ENCODE results near the gene TNKS1BP1. TPM values are rescaled to one million over a fixed set of nuclear protein-coding genes. Genes with fewer than 3 reads are reported as not detected.

Gene TNKS1BP1
- total and polyA plus RNA-seq, 2 experiments from 2014 or later: 54.9 to 104 TPM

DNA sequence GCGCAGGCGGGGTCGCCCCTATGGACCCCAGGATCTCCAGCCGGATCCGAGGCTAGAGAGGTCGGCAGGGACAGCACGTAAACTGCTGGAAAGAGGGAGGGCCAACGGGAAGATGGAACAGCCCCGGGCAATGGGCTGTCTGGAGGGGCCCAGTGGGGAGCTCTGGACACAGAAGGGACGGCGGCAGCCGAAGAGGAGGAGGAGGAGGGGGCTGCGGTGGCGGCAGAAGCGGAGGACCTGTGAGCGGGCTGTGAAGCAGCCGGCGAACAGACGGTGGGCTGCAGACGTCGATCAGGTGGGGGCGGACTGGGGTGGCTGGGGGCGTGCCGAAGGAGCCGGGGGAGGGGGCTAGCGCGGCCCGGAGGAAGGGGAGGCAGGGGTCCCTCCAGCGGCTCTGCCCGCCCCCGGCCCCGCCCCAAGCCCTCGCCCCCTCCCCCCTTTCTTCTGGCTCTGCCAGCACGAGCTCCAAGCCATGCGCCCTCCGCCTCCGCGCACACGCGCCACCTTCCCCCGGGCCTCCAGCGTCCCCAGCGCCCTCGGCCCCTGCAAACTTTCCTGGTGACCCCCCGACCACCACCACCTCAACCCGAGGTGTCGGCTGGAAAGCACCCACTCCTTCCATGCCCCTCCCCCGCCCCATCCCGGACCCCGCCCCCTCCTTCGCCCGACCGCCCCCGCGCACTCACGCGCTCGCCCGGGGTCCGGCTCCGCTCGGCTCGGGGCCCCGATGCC lies 432 bp downstream of the TNKS1BP1 start:
- peak; percentile 81 for DNase-seq (ENCODE audit: low spot score)
- peaks cover 38% of the 10 kb centered on the region for H3K4me1 ChIP-seq (ENCODE audit: insufficient read depth)
- WGBS (ENCODE audit: low lambda C conversion rate, missing lambda C conversion rate): 2% methylated on average over 15 of the region's 64 CpGs

DNA sequence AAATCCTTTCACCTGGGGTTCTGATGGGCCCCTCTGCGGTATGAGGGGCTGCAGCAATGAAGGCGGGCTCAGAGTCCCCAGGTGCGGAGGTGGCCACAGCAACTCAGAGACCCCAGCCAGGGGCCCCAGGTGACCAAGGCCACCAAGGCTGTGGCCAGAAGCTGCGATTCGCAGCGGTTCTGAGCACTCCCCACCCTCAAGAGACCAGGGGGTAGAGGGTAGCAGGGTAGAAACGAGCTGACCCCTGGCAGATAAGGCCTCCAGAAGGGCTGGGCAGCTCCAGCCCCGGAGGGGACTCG lies 948 bp downstream of the TNKS1BP1 start:
- Histone ChIP-seq H3K79me2 (peaks cover 46% of the 10 kb centered on the region), H3K9me2 (replicated peaks; ENCODE audit: insufficient read depth) (no peaks in the 10 kb centered on the region), H2AFZ (peak overlapping the region; percentile 36), H3K9me3 (ENCODE audit: low read depth) (no peaks in the 10 kb centered on the region), H3K27me3 (no peaks in the 10 kb centered on the region), H3K36me3 (replicated peaks; ENCODE audit: insufficient read depth, low read depth) (no peaks in the 10 kb centered on the region), H3K4me1 (ENCODE audit: insufficient read depth) (peaks cover 38% of the 10 kb centered on the region), H4K20me1 (ENCODE audit: insufficient read depth, poor library complexity, severe bottlenecking) (peaks cover 14% of the 10 kb centered on the region), H3K4me2 (peak overlapping the region; percentile 95), H3K27ac (peak overlapping the region; percentile 95), H3K4me3 (peak overlapping the region; percentile 88)
- 6% methylated on average over 9 of the region's 9 CpGs for WGBS (ENCODE audit: low lambda C conversion rate, missing lambda C conversion rate)
- TF ChIP-seq EZH2phosphoT487 (IDR thresholded peaks at IDR 0.05; ENCODE audit: low read depth, severe bottlenecking, unreplicated experiment): no peak
- TF ChIP-seq, protein P1, sequence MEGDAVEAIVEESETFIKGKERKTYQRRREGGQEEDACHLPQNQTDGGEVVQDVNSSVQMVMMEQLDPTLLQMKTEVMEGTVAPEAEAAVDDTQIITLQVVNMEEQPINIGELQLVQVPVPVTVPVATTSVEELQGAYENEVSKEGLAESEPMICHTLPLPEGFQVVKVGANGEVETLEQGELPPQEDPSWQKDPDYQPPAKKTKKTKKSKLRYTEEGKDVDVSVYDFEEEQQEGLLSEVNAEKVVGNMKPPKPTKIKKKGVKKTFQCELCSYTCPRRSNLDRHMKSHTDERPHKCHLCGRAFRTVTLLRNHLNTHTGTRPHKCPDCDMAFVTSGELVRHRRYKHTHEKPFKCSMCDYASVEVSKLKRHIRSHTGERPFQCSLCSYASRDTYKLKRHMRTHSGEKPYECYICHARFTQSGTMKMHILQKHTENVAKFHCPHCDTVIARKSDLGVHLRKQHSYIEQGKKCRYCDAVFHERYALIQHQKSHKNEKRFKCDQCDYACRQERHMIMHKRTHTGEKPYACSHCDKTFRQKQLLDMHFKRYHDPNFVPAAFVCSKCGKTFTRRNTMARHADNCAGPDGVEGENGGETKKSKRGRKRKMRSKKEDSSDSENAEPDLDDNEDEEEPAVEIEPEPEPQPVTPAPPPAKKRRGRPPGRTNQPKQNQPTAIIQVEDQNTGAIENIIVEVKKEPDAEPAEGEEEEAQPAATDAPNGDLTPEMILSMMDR (IDR thresholded peaks at IDR 0.05; ENCODE audit: poor library complexity): no peak
- no peak for TF ChIP-seq EZH2 (IDR thresholded peaks at IDR 0.05; ENCODE audit: borderline replicate concordance)
- DNase-seq (ENCODE audit: low spot score): no peak

More for the DNA sequence above, 432 bp downstream of the TNKS1BP1 start:
- Histone ChIP-seq H3K36me3 (replicated peaks; ENCODE audit: insufficient read depth, low read depth) (no peaks in the 10 kb centered on the region), H3K4me2 (peak overlapping the region; percentile 95), H3K27ac (peak overlapping the region; percentile 95), H3K27me3 (no peaks in the 10 kb centered on the region), H4K20me1 (ENCODE audit: insufficient read depth, poor library complexity, severe bottlenecking) (peaks cover 13% of the 10 kb centered on the region), H3K79me2 (peaks cover 42% of the 10 kb centered on the region), H3K9me2 (replicated peaks; ENCODE audit: insufficient read depth) (no peaks in the 10 kb centered on the region), H3K9me3 (ENCODE audit: low read depth) (no peaks in the 10 kb centered on the region), H3K4me3 (peak overlapping the region; percentile 88), H2AFZ (peak overlapping the region; percentile 36)
- TF ChIP-seq EZH2phosphoT487 (IDR thresholded peaks at IDR 0.05; ENCODE audit: low read depth, severe bottlenecking, unreplicated experiment) (no peak), EZH2 (IDR thresholded peaks at IDR 0.05; ENCODE audit: borderline replicate concordance) (no peak)
- TF ChIP-seq, protein P1 (IDR thresholded peaks at IDR 0.05; ENCODE audit: poor library complexity): no peak

DNA sequence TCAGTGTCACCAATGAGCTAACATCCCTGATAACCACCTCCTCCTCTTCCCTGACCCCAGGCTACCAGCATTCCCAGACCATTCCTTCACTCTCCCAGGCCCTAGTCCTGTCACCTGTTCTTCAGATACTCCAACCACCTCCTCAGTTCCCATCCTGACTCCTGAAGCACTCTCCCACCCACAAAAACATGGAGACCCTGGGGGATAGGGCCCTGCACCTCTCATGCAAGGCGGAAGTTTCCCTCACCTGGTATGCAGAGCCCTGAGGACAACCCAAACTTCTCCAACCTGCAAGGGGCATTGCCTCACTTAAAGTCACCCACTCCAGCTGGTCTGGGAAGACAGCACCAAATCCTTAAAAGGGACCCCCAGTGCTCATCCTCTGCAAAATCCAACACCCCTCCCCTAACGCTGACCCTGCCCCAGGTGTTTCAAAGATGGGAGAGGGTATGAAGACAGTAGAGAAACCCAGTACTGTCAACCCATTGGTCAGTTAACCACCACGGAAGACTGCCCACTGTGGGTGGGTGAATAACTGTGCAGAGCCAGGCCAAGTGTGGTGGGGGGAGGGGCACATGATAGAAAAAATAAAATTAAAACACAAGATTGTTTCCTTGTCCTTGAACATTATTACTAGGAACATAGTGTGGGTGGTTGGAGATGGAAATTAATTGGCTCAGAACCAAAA lies 1.4 kb downstream of the TNKS1BP1 start:
- no peaks in the 10 kb centered on the region for H3K27me3 ChIP-seq
- no peak overlapping the region for H2AFZ ChIP-seq
- H3K79me2 ChIP-seq: peaks cover 51% of the 10 kb centered on the region
- H3K27ac ChIP-seq: peak overlapping the region; percentile 95
- H3K4me2 ChIP-seq: peak overlapping the region; percentile 95
- H4K20me1 ChIP-seq (ENCODE audit: insufficient read depth, poor library complexity, severe bottlenecking): peaks cover 18% of the 10 kb centered on the region
- no peak for TF ChIP-seq EZH2phosphoT487 (IDR thresholded peaks at IDR 0.05; ENCODE audit: low read depth, severe bottlenecking, unreplicated experiment)
- no peak for TF ChIP-seq EZH2 (IDR thresholded peaks at IDR 0.05; ENCODE audit: borderline replicate concordance)
- TF ChIP-seq, protein P1 (IDR thresholded peaks at IDR 0.05; ENCODE audit: poor library complexity): no peak
- no peaks in the 10 kb centered on the region for H3K36me3 ChIP-seq (replicated peaks; ENCODE audit: insufficient read depth, low read depth)
- H3K9me3 ChIP-seq (ENCODE audit: low read depth): no peaks in the 10 kb centered on the region
- 54% methylated on average over 3 of the region's 3 CpGs for WGBS (ENCODE audit: low lambda C conversion rate, missing lambda C conversion rate)
- H3K4me3 ChIP-seq: peak overlapping the region; percentile 88
- DNase-seq (ENCODE audit: low spot score): peak; percentile 49
- H3K4me1 ChIP-seq (ENCODE audit: insufficient read depth): peaks cover 43% of the 10 kb centered on the region
- no peaks in the 10 kb centered on the region for H3K9me2 ChIP-seq (replicated peaks; ENCODE audit: insufficient read depth)
